ENCODE results near the gene ST3GAL3. TPM values are rescaled to one million over a fixed set of nuclear protein-coding genes. Genes with fewer than 3 reads are reported as not detected.

The ST3GAL3 gene
- total RNA-seq, 1 donor from 2014 or later: 16.5 TPM

- no peaks in the 10 kb centered on the region for H3K9me3 Mint-ChIP-seq (ENCODE audit: unreplicated experiment)
- no peak for DNase-seq
- TF ChIP-seq, protein P1, sequence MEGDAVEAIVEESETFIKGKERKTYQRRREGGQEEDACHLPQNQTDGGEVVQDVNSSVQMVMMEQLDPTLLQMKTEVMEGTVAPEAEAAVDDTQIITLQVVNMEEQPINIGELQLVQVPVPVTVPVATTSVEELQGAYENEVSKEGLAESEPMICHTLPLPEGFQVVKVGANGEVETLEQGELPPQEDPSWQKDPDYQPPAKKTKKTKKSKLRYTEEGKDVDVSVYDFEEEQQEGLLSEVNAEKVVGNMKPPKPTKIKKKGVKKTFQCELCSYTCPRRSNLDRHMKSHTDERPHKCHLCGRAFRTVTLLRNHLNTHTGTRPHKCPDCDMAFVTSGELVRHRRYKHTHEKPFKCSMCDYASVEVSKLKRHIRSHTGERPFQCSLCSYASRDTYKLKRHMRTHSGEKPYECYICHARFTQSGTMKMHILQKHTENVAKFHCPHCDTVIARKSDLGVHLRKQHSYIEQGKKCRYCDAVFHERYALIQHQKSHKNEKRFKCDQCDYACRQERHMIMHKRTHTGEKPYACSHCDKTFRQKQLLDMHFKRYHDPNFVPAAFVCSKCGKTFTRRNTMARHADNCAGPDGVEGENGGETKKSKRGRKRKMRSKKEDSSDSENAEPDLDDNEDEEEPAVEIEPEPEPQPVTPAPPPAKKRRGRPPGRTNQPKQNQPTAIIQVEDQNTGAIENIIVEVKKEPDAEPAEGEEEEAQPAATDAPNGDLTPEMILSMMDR (IDR thresholded peaks at IDR 0.05; ENCODE audit: partially characterized antibody, unreplicated experiment): no peak
- H3K4me1 Mint-ChIP-seq (ENCODE audit: low read depth, unreplicated experiment): no peaks in the 10 kb centered on the region
- H3K27ac Mint-ChIP-seq (ENCODE audit: unreplicated experiment): no peak overlapping the region
- no peak overlapping the region for H3K4me3 Mint-ChIP-seq (ENCODE audit: unreplicated experiment)
- peaks cover 10% of the 10 kb centered on the region for H3K36me3 Mint-ChIP-seq (ENCODE audit: unreplicated experiment)
- peaks cover 1% of the 10 kb centered on the region for H3K27me3 Mint-ChIP-seq (ENCODE audit: unreplicated experiment)
Measured at GRCh38 chr1:43821471-43821870, 114.1 kb downstream of the ST3GAL3 start.

DNA sequence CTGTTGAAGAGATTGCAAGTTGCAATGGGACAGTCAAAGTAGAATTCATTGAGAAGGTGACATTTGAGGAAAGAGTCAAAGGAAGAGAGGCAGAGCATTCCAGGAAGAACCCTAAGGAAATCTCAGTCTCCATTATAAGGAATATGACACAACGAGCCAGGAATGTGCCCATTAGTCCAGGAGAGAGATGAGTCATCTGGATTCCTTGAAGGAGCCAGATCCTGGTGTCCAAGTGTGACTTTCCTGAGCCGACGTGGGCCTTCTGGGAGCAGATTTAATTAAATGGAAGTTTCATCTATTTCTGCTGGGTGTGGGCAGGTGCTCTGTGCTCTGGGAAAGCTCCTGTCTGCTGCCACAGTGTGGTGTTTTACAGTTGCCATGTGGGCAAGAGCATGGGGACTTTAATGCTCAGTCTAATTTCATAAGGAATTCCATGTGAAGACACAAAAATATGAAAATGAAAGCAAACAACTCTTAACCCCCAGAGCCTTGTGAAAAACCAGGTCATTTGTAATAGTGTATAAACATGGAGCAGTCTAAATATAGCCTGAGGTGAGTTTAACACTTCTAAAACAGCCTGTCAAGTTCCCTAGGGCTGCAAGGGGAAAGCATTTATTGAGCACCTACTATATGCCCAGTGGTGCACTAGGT lies 114.8 kb downstream of the ST3GAL3 start:
- no peak overlapping the region for H3K4me3 Mint-ChIP-seq (ENCODE audit: unreplicated experiment)
- DNase-seq: no peak
- H3K4me1 Mint-ChIP-seq (ENCODE audit: low read depth, unreplicated experiment): no peaks in the 10 kb centered on the region
- H3K27ac Mint-ChIP-seq (ENCODE audit: unreplicated experiment): no peak overlapping the region
- TF ChIP-seq, protein P1 (IDR thresholded peaks at IDR 0.05; ENCODE audit: partially characterized antibody, unreplicated experiment): no peak
- H3K9me3 Mint-ChIP-seq (ENCODE audit: unreplicated experiment): no peaks in the 10 kb centered on the region
- peaks cover 10% of the 10 kb centered on the region for H3K36me3 Mint-ChIP-seq (ENCODE audit: unreplicated experiment)
- H3K27me3 Mint-ChIP-seq (ENCODE audit: unreplicated experiment): peaks cover 1% of the 10 kb centered on the region

- Mint-ChIP-seq H3K27me3 (ENCODE audit: unreplicated experiment) (peaks cover 1% of the 10 kb centered on the region), H3K4me3 (ENCODE audit: unreplicated experiment) (no peak overlapping the region), H3K27ac (ENCODE audit: unreplicated experiment) (no peak overlapping the region), H3K9me3 (ENCODE audit: unreplicated experiment) (no peaks in the 10 kb centered on the region), H3K4me1 (ENCODE audit: low read depth, unreplicated experiment) (no peaks in the 10 kb centered on the region), H3K36me3 (ENCODE audit: unreplicated experiment) (peaks cover 5% of the 10 kb centered on the region)
- no peak for DNase-seq
- TF ChIP-seq, protein P1 (IDR thresholded peaks at IDR 0.05; ENCODE audit: partially characterized antibody, unreplicated experiment): no peak
Measured at GRCh38 chr1:43824795-43825194, 117.5 kb downstream of the ST3GAL3 start.

DNA sequence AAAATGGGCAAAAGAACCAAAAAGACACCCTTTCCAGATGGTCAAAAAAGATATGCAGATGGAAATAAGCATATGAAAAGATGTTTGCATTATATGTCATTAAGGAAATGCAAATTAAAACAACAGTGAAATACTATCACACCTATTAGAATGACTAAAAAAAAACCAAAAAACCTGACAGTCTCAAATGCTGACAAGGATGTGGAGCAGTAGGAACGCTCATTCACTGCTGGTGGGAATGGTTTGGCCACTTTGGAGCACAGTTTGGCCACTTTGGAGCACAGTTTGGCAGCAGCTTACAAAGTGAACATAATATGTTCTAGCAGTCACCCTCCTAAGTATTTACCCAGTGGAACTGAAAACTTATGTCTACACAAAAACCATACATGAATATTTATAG lies 121.2 kb downstream of the ST3GAL3 start:
- Mint-ChIP-seq H3K9me3 (ENCODE audit: unreplicated experiment) (no peaks in the 10 kb centered on the region), H3K4me3 (ENCODE audit: unreplicated experiment) (no peak overlapping the region), H3K27me3 (ENCODE audit: unreplicated experiment) (no peaks in the 10 kb centered on the region), H3K36me3 (ENCODE audit: unreplicated experiment) (no peaks in the 10 kb centered on the region), H3K27ac (ENCODE audit: unreplicated experiment) (no peak overlapping the region), H3K4me1 (ENCODE audit: low read depth, unreplicated experiment) (no peaks in the 10 kb centered on the region)
- no peak for DNase-seq
- TF ChIP-seq, protein P1 (IDR thresholded peaks at IDR 0.05; ENCODE audit: partially characterized antibody, unreplicated experiment): no peak

GRCh38 chr1:43830802-43831201 lies 123.5 kb downstream of the ST3GAL3 start:
- Mint-ChIP-seq H3K36me3 (ENCODE audit: unreplicated experiment) (no peaks in the 10 kb centered on the region), H3K4me1 (ENCODE audit: low read depth, unreplicated experiment) (peaks cover 8% of the 10 kb centered on the region), H3K4me3 (ENCODE audit: unreplicated experiment) (no peak overlapping the region), H3K27me3 (ENCODE audit: unreplicated experiment) (peaks cover 3% of the 10 kb centered on the region), H3K9me3 (ENCODE audit: unreplicated experiment) (peaks cover under 1% of the 10 kb centered on the region), H3K27ac (ENCODE audit: unreplicated experiment) (no peak overlapping the region)
- DNase-seq: no peak
- TF ChIP-seq, protein P1 (IDR thresholded peaks at IDR 0.05; ENCODE audit: partially characterized antibody, unreplicated experiment): no peak
